DND-41 (cell line): ENCODE data around the gene PCDHGA10.
"Not testable (repeated sequence)": the region's sequence is repeated elsewhere in the genome, so short reads cannot be mapped to it uniquely, and the experiment has no call there.

Experiments used
- ATAC-seq: fragments of 200-7000 bp; cut with Tn5 transposase; 3 replicates; pipeline ENCODE4 v1.9.1; 2021; ENCODE audit warnings: low read depth; ENCODE audit not compliant: insufficient read depth
- DNase-seq: peaks from one replicate; pipeline ENCODE4 v3.0.0-alpha.2; 2020
- H2AFZ ChIP-seq: 2 replicates; pipeline ENCODE4 v1.6.0; 2012; ENCODE audit warnings: low read depth, low read length
- H3K27ac ChIP-seq: 2 replicates; pipeline ENCODE4 v1.5.1; 2012; ENCODE audit warnings: low read length, inconsistent platforms
- H3K27me3 ChIP-seq: fragments of 200-600 bp; sonication (generic); 2 replicates; pipeline ENCODE4 v1.6.0; 2012; ENCODE audit warnings: low read length, mild to moderate bottlenecking, inconsistent platforms; ENCODE audit not compliant: insufficient read depth, poor library complexity
- H3K36me3 ChIP-seq: 2 replicates; pipeline ENCODE4 v1.5.1; 2012; ENCODE audit warnings: low read length, inconsistent platforms; ENCODE audit not compliant: insufficient read depth
- H3K4me1 ChIP-seq: 2 replicates; pipeline ENCODE4 v1.5.1; 2012; ENCODE audit warnings: mild to moderate bottlenecking, low read length; ENCODE audit not compliant: insufficient read depth
- H3K4me2 ChIP-seq: 2 replicates; pipeline ENCODE4 v1.6.0; 2012; ENCODE audit warnings: mild to moderate bottlenecking, moderate library complexity, low read length, inconsistent platforms; ENCODE audit not compliant: insufficient read depth
- H3K4me3 ChIP-seq, 2 experiments: fragments of 200-600 bp in 1 of 2; shearing (Covaris generic) in 1 of 2; 2 replicates each; pipeline ENCODE4 v1.5.1; 2012 to 2016; ENCODE audit warnings: inconsistent platforms in 2 of 2, low read length in 2 of 2, mild to moderate bottlenecking in 2 of 2, low read depth in 1 of 2, moderate library complexity in 1 of 2
- H3K79me2 ChIP-seq: 2 replicates; pipeline ENCODE4 v1.6.0; 2012; ENCODE audit warnings: low read length, inconsistent platforms; ENCODE audit not compliant: insufficient read depth
- H3K9ac ChIP-seq: 2 replicates; pipeline ENCODE4 v1.6.0; 2012; ENCODE audit warnings: low read depth, mild to moderate bottlenecking, inconsistent platforms, low read length, moderate library complexity
- H3K9me3 ChIP-seq: 2 replicates; pipeline ENCODE4 v1.5.1; 2012; ENCODE audit warnings: low read length, moderate library complexity, mild to moderate bottlenecking, inconsistent platforms; ENCODE audit not compliant: insufficient read depth, severe bottlenecking
- H4K20me1 ChIP-seq: 2 replicates; pipeline ENCODE4 v1.6.0; 2012; ENCODE audit warnings: low read length; ENCODE audit not compliant: insufficient read depth
- CTCF ChIP-seq: IDR thresholded peaks from 2 replicates; pipeline ENCODE4 v1.5.1; 2012; ENCODE audit warnings: borderline replicate concordance, low read length, moderate library complexity, mild to moderate bottlenecking; ENCODE audit not compliant: poor library complexity, severe bottlenecking; ENCODE audit errors: extremely low read depth
- EZH2 ChIP-seq: IDR thresholded peaks from 3 replicates; pipeline ENCODE4 v1.6.1; 2012; ENCODE audit warnings: borderline replicate concordance, low read depth, mild to moderate bottlenecking, moderate library complexity, low read length, inconsistent platforms; ENCODE audit not compliant: severe bottlenecking

Gene PCDHGA10

GRCh38 chr5:141383345-141383744, 29.4 kb upstream of the PCDHGA10 start:
- H3K4me2 ChIP-seq = no peak overlapping the region
- H3K9ac ChIP-seq = no peak overlapping the region
- DNase-seq (no peak), ATAC-seq (no peak)
- H4K20me1 ChIP-seq = no peaks in the 10 kb centered on the region
- no peak overlapping the region for H3K27ac ChIP-seq
- H3K4me1 ChIP-seq = no peaks in the 10 kb centered on the region
- no peak overlapping the region for H2AFZ ChIP-seq
- no peaks in the 10 kb centered on the region for H3K9me3 ChIP-seq
- no peak overlapping the region for H3K4me3 ChIP-seq
- H3K36me3 ChIP-seq = no peaks in the 10 kb centered on the region
- H3K79me2 ChIP-seq = no peaks in the 10 kb centered on the region
- H3K27me3 ChIP-seq = no peaks in the 10 kb centered on the region
- TF ChIP-seq CTCF (no peak), EZH2 (no peak)

- Histone ChIP-seq H2AFZ (no peak overlapping the region), H3K4me2 (no peak overlapping the region), H3K9me3 (no peaks in the 10 kb centered on the region), H3K27ac (no peak overlapping the region), H3K79me2 (no peaks in the 10 kb centered on the region), H3K9ac (no peak overlapping the region), H3K4me1 (no peaks in the 10 kb centered on the region), H3K36me3 (no peaks in the 10 kb centered on the region), H4K20me1 (no peaks in the 10 kb centered on the region), H3K27me3 (no peaks in the 10 kb centered on the region), H3K4me3 (no peak overlapping the region)
- DNase-seq (no peak), ATAC-seq (no peak)
- TF ChIP-seq CTCF (no peak), EZH2 (no peak)
Measured at GRCh38 chr5:141384471-141385267, 28.1 kb upstream of the PCDHGA10 start.

- H2AFZ ChIP-seq, H3K27me3 ChIP-seq, H3K9me3 ChIP-seq, H3K4me2 ChIP-seq, H4K20me1 ChIP-seq, DNase-seq, H3K79me2 ChIP-seq, ATAC-seq, H3K9ac ChIP-seq, H3K4me3 ChIP-seq, H3K36me3 ChIP-seq, H3K27ac ChIP-seq, H3K4me1 ChIP-seq: not testable (repeated sequence)
Measured at GRCh38 chr5:141387557-141388311, 25.1 kb upstream of the PCDHGA10 start, which contains the start of gene PCDHGB4. Gene PCDHGB4 (plus strand): TSS chr5:141387698. CDS start chr5:141387885, 187 bp downstream.

- Histone ChIP-seq H3K9me3 (no peaks in the 10 kb centered on the region), H3K9ac (no peak overlapping the region), H3K27ac (no peak overlapping the region), H3K4me1 (no peaks in the 10 kb centered on the region), H2AFZ (no peak overlapping the region), H3K27me3 (no peaks in the 10 kb centered on the region), H3K36me3 (no peaks in the 10 kb centered on the region), H4K20me1 (no peaks in the 10 kb centered on the region), H3K4me3 (no peak overlapping the region), H3K79me2 (no peaks in the 10 kb centered on the region), H3K4me2 (no peak overlapping the region)
- ATAC-seq (no peak), DNase-seq (no peak)
- TF ChIP-seq EZH2 (no peak), CTCF (no peak)
Measured at GRCh38 chr5:141388661-141389060, 24.1 kb upstream of the PCDHGA10 start.
